K562 (cell line): Measurements from ENCODE around the gene AEN. TPM values are rescaled to one million over a fixed set of nuclear protein-coding genes. Genes with fewer than 3 reads are reported as not detected.

ENCODE experiments used
- ATAC-seq: fragments of 200-7000 bp; cut with Tn5 transposase; 3 replicates; pipeline ENCODE4 v1.9.1; 2020; ENCODE audit warnings: moderate library complexity
- BruUV-seq: library from RNA; stranded (reverse); fragments of 400-500 nt; replicated peaks from 2 replicates; lab custom pipeline; 2021; lab: Mats Ljungman, UMichigan
- CTCF ChIA-PET: fragments of 300-600 bp; formaldehyde crosslinking; extraction: SDS; loops from one replicate; lab custom pipeline; 2021; ENCODE audit warnings: low intra/inter-chr PET ratio; lab: Yijun Ruan, JAX
- POLR2A ChIA-PET: fragments of 300-600, 350-650 bp; sonication (Branson Sonifier 250); formaldehyde crosslinking; extraction: SDS; loops from one replicate; lab custom pipeline; 2021; ENCODE audit warnings: antibody characterized with exemption, inconsistent platforms; lab: Yijun Ruan, JAX
- DNase-seq, 4 experiments: peaks; one replicate each; pipeline versions ENCODE4 v3.0.0 to v3.0.0-alpha.2; 2011 to 2018; ENCODE audit warnings: low spot score in 3 of 4, mixed read lengths in 3 of 4; ENCODE audit errors: extremely low read depth in 1 of 4
- FAIRE-seq: peaks from 2 replicates; lab custom pipeline; 2011; peaks lifted over from hg19 to GRCh38; lab: Jason Lieb, UNC
- H2AFZ ChIP-seq: 2 replicates; pipeline ENCODE4 v1.6.0; 2011; ENCODE audit warnings: low read depth, low read length, control low read depth, inconsistent platforms
- H3K27ac ChIP-seq: fragments of 200-600 bp; 3 replicates; pipeline ENCODE4 v1.8.0; 2011; ENCODE audit warnings: low read depth, mild to moderate bottlenecking, control low read depth, inconsistent platforms, low read length, moderate library complexity, mixed read lengths; ENCODE audit errors: extremely low read depth
- H3K27me3 ChIP-seq, 2 experiments: fragments of 300-600 bp in 1 of 2; 2 replicates in 1 of 2; 3 replicates in 1 of 2; pipeline versions ENCODE4 v1.6.0 to v1.8.0; 2011; ENCODE audit warnings: inconsistent platforms in 2 of 2, low read length in 2 of 2, mild to moderate bottlenecking in 1 of 2, mixed read lengths in 1 of 2, moderate library complexity in 1 of 2; ENCODE audit not compliant: control insufficient read depth in 2 of 2, insufficient read depth in 2 of 2
- H3K36me3 ChIP-seq: fragments of 300-600 bp; 3 replicates; pipeline ENCODE4 v1.8.0; 2011; ENCODE audit warnings: mild to moderate bottlenecking, low read length, inconsistent platforms; ENCODE audit not compliant: control insufficient read depth, insufficient read depth
- H3K4me1 ChIP-seq, 2 experiments: fragments of 200-600 bp in 1 of 2; replicated peaks in 1 of 2; 2 replicates in 1 of 2; 3 replicates in 1 of 2; pipeline versions ENCODE4 v1.5.1 to v1.8.0; 2011; ENCODE audit warnings: inconsistent platforms in 2 of 2, low read length in 2 of 2, mild to moderate bottlenecking in 1 of 2, mixed read lengths in 1 of 2, moderate library complexity in 1 of 2; ENCODE audit not compliant: control insufficient read depth in 2 of 2, insufficient read depth in 2 of 2
- H3K4me2 ChIP-seq: 2 replicates; pipeline ENCODE4 v1.6.1; 2011; ENCODE audit warnings: low read length, control low read depth, inconsistent platforms, mixed read lengths; ENCODE audit not compliant: insufficient read depth
- H3K4me3 ChIP-seq: fragments of 200-600 bp; sonication (generic), shearing (Covaris generic); 2 replicates; pipeline ENCODE4 v1.5.1; 2016; ENCODE audit warnings: control low read depth, inconsistent platforms
- H3K79me2 ChIP-seq: fragments of 200-600 bp; 3 replicates; pipeline ENCODE4 v1.8.0; 2011; ENCODE audit warnings: low read length, inconsistent platforms; ENCODE audit not compliant: control insufficient read depth, insufficient read depth
- H3K9ac ChIP-seq, 2 experiments: 2 replicates each; pipeline versions ENCODE4 v1.6.0 to v1.6.1; 2011; ENCODE audit warnings: low read depth in 2 of 2, low read length in 2 of 2, control low read depth in 1 of 2, inconsistent platforms in 1 of 2, mild to moderate bottlenecking in 1 of 2, mixed read lengths in 1 of 2; ENCODE audit not compliant: insufficient read depth in 1 of 2
- H3K9me1 ChIP-seq: one replicate; pipeline ENCODE4 v1.6.0; 2011; ENCODE audit warnings: inconsistent platforms, mild to moderate bottlenecking, low read length, moderate library complexity; ENCODE audit not compliant: control insufficient read depth, insufficient read depth
- H3K9me3 ChIP-seq: replicated peaks from 2 replicates; pipeline ENCODE4 v1.5.1; 2011; ENCODE audit warnings: low read depth, low read length, inconsistent platforms; ENCODE audit not compliant: control insufficient read depth, insufficient read depth
- H4K20me1 ChIP-seq: replicated peaks from 2 replicates; pipeline ENCODE4 v1.6.1; 2011; ENCODE audit warnings: low read length, inconsistent platforms, mixed read lengths; ENCODE audit not compliant: control insufficient read depth, insufficient read depth
- AFF4 ChIP-seq: sonication (generic); formaldehyde crosslinking; IDR thresholded peaks from 2 replicates; pipeline ENCODE4 v1.8.0; 2023; ENCODE audit warnings: mild to moderate bottlenecking, missing genetic modification reagents
- CHD4 ChIP-seq: fragments of 200-600 bp; sonication (generic); IDR thresholded peaks from 3 replicates; pipeline ENCODE4 v1.6.1; 2012; ENCODE audit warnings: low read depth, mild to moderate bottlenecking, mixed read lengths, low read length, inconsistent platforms; ENCODE audit not compliant: insufficient read depth, insufficient replicate concordance, poor library complexity, severe bottlenecking
- ERF ChIP-seq: fragments of 450-650 bp; formaldehyde crosslinking; IDR thresholded peaks from 2 replicates; pipeline ENCODE4 v1.4.0; 2020; ENCODE audit warnings: mild to moderate bottlenecking, mixed read lengths
- JUN ChIP-seq, 2 experiments: sonication (generic) in 1 of 2; formaldehyde crosslinking in 1 of 2; IDR thresholded peaks; 2 replicates each; pipeline versions ENCODE4 v1.6.1 to v1.8.0; 2012 to 2022; ENCODE audit warnings: borderline replicate concordance in 2 of 2, mild to moderate bottlenecking in 2 of 2, improper control_type of control experiment in 1 of 2, low read depth in 1 of 2, low read length in 1 of 2, missing genetic modification reagents in 1 of 2
- RFX1 ChIP-seq: fragments of 450-650 bp; IDR thresholded peaks from 2 replicates; pipeline ENCODE4 v1.6.1; 2016; ENCODE audit warnings: mild to moderate bottlenecking, moderate library complexity
- WGBS: fragments of 100-300 bp; shearing (Covaris generic); methylation state at CpG from one replicate; pipeline ENCODE4 v1.1.6; 2016; ENCODE audit warnings: low coverage, mixed read lengths; ENCODE audit not compliant: insufficient coverage; ENCODE audit errors: missing lambda C conversion rate; 5-methylcytosine and 5-hydroxymethylcytosine counted together
- in situ Hi-C: fragments of 300-500 bp; cut with MboI; formaldehyde crosslinking; loops from 4 replicates; pipeline ENCODE4 v1.15.0; 2018; ENCODE audit warnings: inconsistent platforms, mixed read lengths
- intact Hi-C: fragments of 100-400 bp; cut with micrococcal nuclease; formaldehyde crosslinking; loops from 2 replicates; pipeline ENCODE4 v1.14.2; 2022
- polyA plus RNA-seq, 8 experiments: library from polyadenylated mRNA; depleted of rRNA in 4 of 8; stranded (reverse) in 5 of 8; unstranded in 3 of 8; fragments of >200 nt; fragmentation: Nextera tagmentation in 2 of 8; fragmentation: Illumina TruSeq in 1 of 8; extraction: Ambion mirVana in 2 of 8; extraction: Trizol in 1 of 8; gene quantifications; 2 replicates each; pipeline versions ENCODE4 v1.2.1 to v1.2.3, GENCODE V29; 2011 to 2014; ENCODE audit warnings: inconsistent platforms in 1 of 8, missing spikeins in 1 of 8
- total RNA-seq, 7 experiments: library from RNA; depleted of rRNA in 6 of 7; stranded (reverse); fragments of >200 nt in 6 of 7; fragmentation: Illumina TruSeq in 2 of 7; extraction: Trizol in 2 of 7; gene quantifications; 2 replicates each; pipeline versions ENCODE4 v1.2.1 to v1.2.3, GENCODE V29; 2011 to 2021; ENCODE audit warnings: low replicate concordance in 1 of 7

AEN gene
- total and polyA plus RNA-seq, 9 of the 15 experiments (the other 6 are each of a cell fraction or from before 2014, with no cell fraction given) = 9.0 to 51.0 (median 32.8) TPM

- no peak for TF ChIP-seq CHD4
Observed at GRCh38 chr15:88605189-88606069, 15.7 kb upstream of the AEN start (continued).

GRCh38 chr15:88606070-88606794 is 14.9 kb upstream of the AEN start:
- TF ChIP-seq AFF4 (CRISPR knock-in tag) (no peak), ERF (CRISPR knock-in tag) (no peak), RFX1 (peak; percentile 50), JUN (IDR thresholded peaks at IDR 0.05; ENCODE audit: borderline replicate concordance, low read depth, low read length) (no peak), JUN (CRISPR knock-in tag; IDR thresholded peaks at IDR 0.05; ENCODE audit: borderline replicate concordance) (no peak)
- no peaks in the 10 kb centered on the region for H3K9me1 ChIP-seq
- H3K36me3 ChIP-seq = no peaks in the 10 kb centered on the region
- ATAC-seq (no peak), FAIRE-seq (no peak), DNase-seq (no peak)
- H3K79me2 ChIP-seq = no peaks in the 10 kb centered on the region
- intact Hi-C loops (no loop called here), in situ Hi-C loops (no loop called here)
- ChIA-PET CTCF (interaction anchor here (0.6 kb wide), 1 partner anchor 135 kb away, joined by 3 read pairs; no protein-coding TSS in a partner anchor), POLR2A (no interaction called here)
- BruUV-seq = no TSS peak
- no peak overlapping the region for H3K27ac ChIP-seq
- peaks cover 6% of the 10 kb centered on the region; the same call in 1 of the 2 replicates for H4K20me1 ChIP-seq
- H2AFZ ChIP-seq = no peak overlapping the region
- H3K9me3 ChIP-seq = no peaks in the 10 kb centered on the region
- no peak overlapping the region for H3K9ac ChIP-seq
- H3K4me3 ChIP-seq = no peak overlapping the region
- peaks cover 24 to 35% of the 10 kb centered on the region in 2 experiments; a peak in 4 of 5 replicates for H3K27me3 ChIP-seq
- H3K4me2 ChIP-seq = no peak overlapping the region
- WGBS = 12% methylated on average over 23 of the region's 26 CpGs
- peaks cover 0 to 19% of the 10 kb centered on the region in 2 experiments; a peak in 2 of 5 replicates for H3K4me1 ChIP-seq
